ENCODE measurements around the gene TNFRSF18. TPM values are rescaled to one million over a fixed set of nuclear protein-coding genes. Genes with fewer than 3 reads are reported as not detected.
"Not testable (repeated sequence)": the region's sequence is repeated elsewhere in the genome, so short reads cannot be mapped to it uniquely, and the experiment has no call there.

Gene TNFRSF18
- polyA plus RNA-seq, 2 of the 4 experiments (the other 2 are of a cell fraction) = not detected

DNA sequence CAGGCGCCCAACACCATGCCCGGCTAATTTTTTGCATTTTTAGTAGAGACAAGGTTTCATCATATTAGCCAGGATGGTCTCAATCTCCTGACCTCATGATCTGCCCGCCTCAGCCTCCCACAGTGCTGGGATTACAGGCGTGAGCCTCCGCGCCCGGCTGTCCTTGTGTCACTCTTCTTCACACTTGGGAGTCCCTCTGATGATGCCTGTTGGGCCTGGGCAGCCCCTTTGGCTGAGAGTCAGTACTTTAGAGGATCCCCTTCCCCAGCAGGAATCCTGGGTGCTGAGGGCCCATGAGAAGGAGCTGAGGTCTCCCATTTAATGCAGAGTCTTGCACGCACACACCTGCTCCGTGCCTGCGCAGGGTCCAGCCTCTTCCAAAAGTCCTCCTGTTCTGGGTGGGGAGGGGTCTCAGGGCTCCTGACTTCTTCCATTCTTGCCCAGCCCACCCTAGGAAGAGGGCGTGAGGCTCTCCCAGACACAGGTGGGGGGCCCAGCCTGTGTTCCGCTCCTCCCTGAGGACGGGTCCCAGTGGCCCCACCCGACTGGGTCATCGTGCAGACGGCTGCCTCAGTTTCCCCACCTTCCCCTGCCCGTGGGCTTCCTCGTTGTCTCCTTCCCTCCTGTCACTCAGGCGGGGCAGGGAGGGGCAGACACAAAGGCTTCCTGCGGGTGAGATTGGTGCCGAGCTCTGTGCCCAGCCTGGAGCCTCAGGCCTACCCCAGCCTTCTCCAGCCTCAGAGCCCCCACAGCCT is 28.8 kb downstream of the TNFRSF18 start:
- TF ChIP-seq EHF (CRISPR knock-in tag; IDR thresholded peaks at IDR 0.05) = no peak
- no peak for TF ChIP-seq MAFK (IDR thresholded peaks at IDR 0.05; ENCODE audit: partially characterized antibody)
- TF ChIP-seq HEYL (CRISPR knock-in tag; IDR thresholded peaks at IDR 0.05) = no peak
- no peak for TF ChIP-seq MAZ (IDR thresholded peaks at IDR 0.05; ENCODE audit: borderline replicate concordance, low read depth, low read length)
- TF ChIP-seq CHD2 (IDR thresholded peaks at IDR 0.05; ENCODE audit: low read length, partially characterized antibody) = no peak
- no peak for TF ChIP-seq SMC3 (IDR thresholded peaks at IDR 0.05)
- no peak for TF ChIP-seq ZNF302 (CRISPR knock-in tag; IDR thresholded peaks at IDR 0.05)
- no peak for TF ChIP-seq RAD21 (conservative IDR thresholded peaks at IDR 0.05 in 1 of 2, IDR thresholded peaks at IDR 0.05 in 1 of 2)
- DNase-seq (ENCODE audit: low read depth in 1 of 2, low spot score in 1 of 2) = no peak
- ChIA-PET POLR2A (no interaction called here), CTCF (interaction anchor here (1.5 kb wide), 1 partner anchor 55 kb away, joined by 5 read pairs; no protein-coding TSS in a partner anchor)
- Histone ChIP-seq H3K27ac (no peak overlapping the region), H3K9me3 (no peaks in the 10 kb centered on the region), H3K4me2 (no peak overlapping the region), H3K4me1 (no peaks in the 10 kb centered on the region), H3K4me3 (no peak overlapping the region)
- 61% methylated on average over 13 of the region's 21 CpGs for WGBS (ENCODE audit: missing lambda C conversion rate)
- no peak for ATAC-seq
- no peak for FAIRE-seq

DNA sequence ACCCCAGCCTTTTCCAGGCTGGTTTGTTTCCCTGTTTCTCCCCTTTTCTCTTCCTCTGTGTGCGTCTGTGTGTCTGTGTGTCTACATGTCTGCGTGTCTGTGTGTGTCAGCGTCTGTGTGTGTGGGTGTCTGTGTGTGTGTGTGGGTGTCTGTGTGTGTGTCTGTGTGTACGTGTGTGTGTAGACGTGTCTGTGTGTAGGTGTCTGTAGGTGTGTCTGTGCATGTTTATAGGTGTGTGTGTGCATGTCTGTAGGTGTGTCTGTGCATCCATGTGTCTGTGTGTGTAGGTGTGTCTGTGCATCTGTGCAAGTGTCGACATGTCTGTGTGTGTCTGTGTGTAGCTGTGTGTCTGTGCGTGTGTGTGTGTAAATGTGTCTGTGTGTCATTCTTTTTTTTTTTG is 29.5 kb downstream of the TNFRSF18 start:
- FAIRE-seq (no peak), ATAC-seq (no peak), DNase-seq (ENCODE audit: low read depth in 1 of 2, low spot score in 1 of 2) (no peak)
- CTCF ChIA-PET = no interaction called here
- Histone ChIP-seq H3K27ac (no peak overlapping the region), H3K9me3 (no peaks in the 10 kb centered on the region), H3K4me3 (no peak overlapping the region), H3K4me2 (no peak overlapping the region), H3K4me1 (no peaks in the 10 kb centered on the region)
- POLR2A ChIA-PET = no interaction called here
- no peak for TF ChIP-seq POLR2AphosphoS2 (conservative IDR thresholded peaks at IDR 0.05; ENCODE audit: low read length)
- TF ChIP-seq FOXS1 (CRISPR knock-in tag; IDR thresholded peaks at IDR 0.05) = no peak
- TF ChIP-seq JUNB (IDR thresholded peaks at IDR 0.05) = no peak
- TF ChIP-seq NFE2L2 (conservative IDR thresholded peaks at IDR 0.05; ENCODE audit: low read length) = no peak
- no peak for TF ChIP-seq CHD4 (IDR thresholded peaks at IDR 0.05; ENCODE audit: borderline replicate concordance)
- no peak for TF ChIP-seq ZC3H11A (IDR thresholded peaks at IDR 0.05)
- no peak for TF ChIP-seq EP300 (IDR thresholded peaks at IDR 0.05)
- TF ChIP-seq RFX5 (IDR thresholded peaks at IDR 0.05) = no peak
- TF ChIP-seq JUN (IDR thresholded peaks at IDR 0.05) = no peak
- TF ChIP-seq SMC3 (IDR thresholded peaks at IDR 0.05) = no peak
- no peak for TF ChIP-seq ZSCAN20 (CRISPR knock-in tag; IDR thresholded peaks at IDR 0.05)
- 18% methylated on average over 7 of the region's 7 CpGs for WGBS (ENCODE audit: missing lambda C conversion rate)

DNA sequence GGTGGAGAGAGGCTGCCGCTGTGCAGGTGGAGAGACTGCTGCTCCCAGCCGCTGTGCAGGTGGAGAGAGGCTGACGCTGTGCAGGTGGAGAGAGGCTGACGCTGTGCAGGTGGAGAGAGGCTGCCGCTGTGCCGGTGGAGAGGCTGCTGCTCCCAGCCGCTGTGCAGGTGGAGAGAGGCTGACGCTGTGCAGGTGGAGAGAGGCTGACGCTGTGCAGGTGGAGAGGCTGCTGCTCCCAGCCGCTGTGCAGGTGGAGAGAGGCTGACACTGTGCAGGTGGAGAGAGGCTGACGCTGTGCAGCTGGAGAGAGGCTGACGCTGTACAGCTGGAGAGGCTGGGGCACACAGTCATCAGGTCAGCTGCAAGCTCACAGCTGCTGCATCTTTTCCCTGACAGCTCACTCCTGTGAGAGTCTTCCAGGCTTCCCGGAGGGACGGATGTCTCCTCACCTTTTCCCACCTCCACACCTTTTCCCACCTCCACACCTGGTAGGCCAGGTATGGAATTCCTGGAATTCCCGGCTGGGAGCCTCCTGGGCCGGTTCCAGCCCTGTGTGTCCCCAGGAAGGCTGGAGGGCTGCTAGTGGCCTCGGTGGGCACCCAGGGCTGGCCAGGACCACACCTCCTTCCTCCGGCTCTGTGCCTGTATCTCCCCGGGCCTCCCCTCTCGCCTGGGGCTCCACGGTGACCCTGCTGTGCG is 30.2 kb downstream of the TNFRSF18 start:
- H3K9me3 ChIP-seq; H3K4me1 ChIP-seq; CTCF ChIA-PET; DNase-seq (ENCODE audit: low read depth in 1 of 2, low spot score in 1 of 2); POLR2A ChIA-PET; H3K4me3 ChIP-seq; H3K4me2 ChIP-seq; H3K27ac ChIP-seq; FAIRE-seq: not testable (repeated sequence)
- 15% methylated on average over 12 of the region's 22 CpGs for WGBS (ENCODE audit: missing lambda C conversion rate)
- peak; percentile 16 to 21; a peak in 1 of 6 replicates for ATAC-seq

DNA sequence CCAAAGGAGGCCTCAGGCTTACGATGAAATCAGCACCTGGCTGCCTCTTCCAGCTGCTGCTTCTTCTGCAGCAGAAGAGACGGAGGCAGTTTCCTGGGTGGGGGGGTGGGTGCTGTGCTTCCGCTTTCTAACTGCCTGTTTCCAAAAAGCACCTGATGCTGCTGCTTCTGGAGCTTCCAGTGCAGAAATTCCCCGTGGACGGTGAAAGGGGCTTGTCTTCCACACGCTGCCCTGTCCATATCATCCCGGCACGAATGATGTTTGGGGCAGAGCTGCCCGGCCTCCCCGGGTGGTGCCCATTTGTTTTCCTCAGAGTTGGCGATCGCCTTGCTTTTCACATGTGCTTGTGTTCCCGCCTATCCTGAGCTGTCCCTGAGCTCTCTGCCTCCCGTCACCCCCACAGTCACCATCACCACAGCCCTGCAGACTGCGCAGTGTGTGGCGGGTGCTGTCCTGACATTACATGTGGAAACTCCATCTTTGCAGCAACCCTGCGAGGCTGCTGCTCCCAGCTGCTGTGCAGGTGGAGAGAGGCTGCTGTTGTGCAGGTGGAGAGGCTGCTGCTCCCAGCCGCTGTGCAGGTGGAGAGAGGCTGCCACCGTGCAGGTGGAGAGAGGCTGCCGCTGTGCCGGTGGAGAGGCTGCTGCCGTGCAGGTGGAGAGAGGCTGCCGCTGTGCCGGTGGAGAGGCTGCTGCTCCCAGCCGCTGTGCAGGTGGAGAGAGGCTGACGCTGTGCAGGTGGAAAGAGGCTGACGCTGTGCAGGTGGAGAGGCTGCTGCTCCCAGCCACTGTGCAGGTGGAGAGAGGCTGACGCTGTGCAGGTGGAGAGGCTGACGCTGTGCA is 30.9 kb downstream of the TNFRSF18 start:
- H3K4me3 ChIP-seq = no peak overlapping the region
- WGBS (ENCODE audit: missing lambda C conversion rate) = 64% methylated on average over 16 of the region's 29 CpGs
- TF ChIP-seq, protein P1, sequence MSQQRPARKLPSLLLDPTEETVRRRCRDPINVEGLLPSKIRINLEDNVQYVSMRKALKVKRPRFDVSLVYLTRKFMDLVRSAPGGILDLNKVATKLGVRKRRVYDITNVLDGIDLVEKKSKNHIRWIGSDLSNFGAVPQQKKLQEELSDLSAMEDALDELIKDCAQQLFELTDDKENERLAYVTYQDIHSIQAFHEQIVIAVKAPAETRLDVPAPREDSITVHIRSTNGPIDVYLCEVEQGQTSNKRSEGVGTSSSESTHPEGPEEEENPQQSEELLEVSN (IDR thresholded peaks at IDR 0.05; ENCODE audit: borderline replicate concordance, low read depth) = no peak
- TF ChIP-seq MAFK (IDR thresholded peaks at IDR 0.05; ENCODE audit: partially characterized antibody) = no peak
- TF ChIP-seq, protein P2, sequence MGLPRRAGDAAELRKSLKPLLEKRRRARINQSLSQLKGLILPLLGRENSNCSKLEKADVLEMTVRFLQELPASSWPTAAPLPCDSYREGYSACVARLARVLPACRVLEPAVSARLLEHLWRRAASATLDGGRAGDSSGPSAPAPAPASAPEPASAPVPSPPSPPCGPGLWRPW (IDR thresholded peaks at IDR 0.05) = no peak
- no peak for TF ChIP-seq POLR2AphosphoS2 (conservative IDR thresholded peaks at IDR 0.05; ENCODE audit: low read length)
- TF ChIP-seq CBX8 (IDR thresholded peaks at IDR 0.05) = no peak
- no peak for TF ChIP-seq ZSCAN20 (CRISPR knock-in tag; IDR thresholded peaks at IDR 0.05)
- TF ChIP-seq ZC3H11A (IDR thresholded peaks at IDR 0.05) = no peak
- TF ChIP-seq ESRRA (IDR thresholded peaks at IDR 0.05; ENCODE audit: borderline replicate concordance, low read length) = no peak
- TF ChIP-seq GATA3 (IDR thresholded peaks at IDR 0.05; ENCODE audit: borderline replicate concordance) = no peak
- no peak for TF ChIP-seq EHF (CRISPR knock-in tag; IDR thresholded peaks at IDR 0.05)
- TF ChIP-seq CHD4 (IDR thresholded peaks at IDR 0.05; ENCODE audit: borderline replicate concordance) = no peak
- TF ChIP-seq JUNB (IDR thresholded peaks at IDR 0.05) = no peak
- TF ChIP-seq FOXS1 (CRISPR knock-in tag; IDR thresholded peaks at IDR 0.05) = no peak
- no peak for TF ChIP-seq MYC (IDR thresholded peaks at IDR 0.05; ENCODE audit: borderline replicate concordance, low read length)
- no peaks in the 10 kb centered on the region for H3K4me1 ChIP-seq
- H3K4me2 ChIP-seq = no peak overlapping the region
- no peaks in the 10 kb centered on the region for H3K9me3 ChIP-seq
- no peak for FAIRE-seq
- POLR2A ChIA-PET = no interaction called here
- H3K27ac ChIP-seq = no peak overlapping the region
- DNase-seq (ENCODE audit: low read depth in 1 of 2, low spot score in 1 of 2) = no peak
- no peak for ATAC-seq
- CTCF ChIA-PET = no interaction called here
